ENCODE measurements around the gene FBXO22.

Gene FBXO22

GRCh38 chr15:75943246-75943645, 39.6 kb downstream of the FBXO22 start:
- TF ChIP-seq CTCF (IDR thresholded peaks at IDR 0.05; ENCODE audit: low read depth, low read length, missing control alignments): no peak
- no peak for DNase-seq (ENCODE audit: low read depth)
- no peak overlapping the region for H3K4me3 ChIP-seq (ENCODE audit: low read depth, low read length)

GRCh38 chr15:75943713-75944215, 40.1 kb downstream of the FBXO22 start:
- TF ChIP-seq CTCF (IDR thresholded peaks at IDR 0.05; ENCODE audit: low read depth, low read length, missing control alignments): no peak
- DNase-seq (ENCODE audit: low read depth): no peak
- H3K4me3 ChIP-seq (ENCODE audit: low read depth, low read length): no peak overlapping the region

GRCh38 chr15:75945953-75946352, 42.3 kb downstream of the FBXO22 start:
- DNase-seq (ENCODE audit: low read depth): no peak
- no peak for TF ChIP-seq CTCF (IDR thresholded peaks at IDR 0.05; ENCODE audit: low read depth, low read length, missing control alignments)
- H3K4me3 ChIP-seq (ENCODE audit: low read depth, low read length): no peak overlapping the region

GRCh38 chr15:75947092-75947491, 43.4 kb downstream of the FBXO22 start:
- no peak for DNase-seq (ENCODE audit: low read depth)
- TF ChIP-seq CTCF (IDR thresholded peaks at IDR 0.05; ENCODE audit: low read depth, low read length, missing control alignments): no peak
- H3K4me3 ChIP-seq (ENCODE audit: low read depth, low read length): no peak overlapping the region

- DNase-seq (ENCODE audit: low read depth): no peak
- H3K4me3 ChIP-seq (ENCODE audit: low read depth, low read length): no peak overlapping the region
- TF ChIP-seq CTCF (IDR thresholded peaks at IDR 0.05; ENCODE audit: low read depth, low read length, missing control alignments): no peak
Measured at GRCh38 chr15:75948761-75949296, 45.2 kb downstream of the FBXO22 start.

- no peak for DNase-seq (ENCODE audit: low read depth)
- no peak overlapping the region for H3K4me3 ChIP-seq (ENCODE audit: low read depth, low read length)
- no peak for TF ChIP-seq CTCF (IDR thresholded peaks at IDR 0.05; ENCODE audit: low read depth, low read length, missing control alignments)
Measured at GRCh38 chr15:75952525-75952924, 48.8 kb downstream of the FBXO22 start.

- H3K4me3 ChIP-seq (ENCODE audit: low read depth, low read length): no peak overlapping the region
- peak; percentile 11 for TF ChIP-seq CTCF (IDR thresholded peaks at IDR 0.05; ENCODE audit: low read depth, low read length, missing control alignments)
- no peak for DNase-seq (ENCODE audit: low read depth)
Measured at GRCh38 chr15:75955720-75956119, 52.0 kb downstream of the FBXO22 start.

Measured in GM12864 (cell line).